Measurements from ENCODE around the gene SIAH2.
A peak's percentile ranks its signal among the peaks of the same experiment; 100 is the strongest.

SIAH2 gene

DNA sequence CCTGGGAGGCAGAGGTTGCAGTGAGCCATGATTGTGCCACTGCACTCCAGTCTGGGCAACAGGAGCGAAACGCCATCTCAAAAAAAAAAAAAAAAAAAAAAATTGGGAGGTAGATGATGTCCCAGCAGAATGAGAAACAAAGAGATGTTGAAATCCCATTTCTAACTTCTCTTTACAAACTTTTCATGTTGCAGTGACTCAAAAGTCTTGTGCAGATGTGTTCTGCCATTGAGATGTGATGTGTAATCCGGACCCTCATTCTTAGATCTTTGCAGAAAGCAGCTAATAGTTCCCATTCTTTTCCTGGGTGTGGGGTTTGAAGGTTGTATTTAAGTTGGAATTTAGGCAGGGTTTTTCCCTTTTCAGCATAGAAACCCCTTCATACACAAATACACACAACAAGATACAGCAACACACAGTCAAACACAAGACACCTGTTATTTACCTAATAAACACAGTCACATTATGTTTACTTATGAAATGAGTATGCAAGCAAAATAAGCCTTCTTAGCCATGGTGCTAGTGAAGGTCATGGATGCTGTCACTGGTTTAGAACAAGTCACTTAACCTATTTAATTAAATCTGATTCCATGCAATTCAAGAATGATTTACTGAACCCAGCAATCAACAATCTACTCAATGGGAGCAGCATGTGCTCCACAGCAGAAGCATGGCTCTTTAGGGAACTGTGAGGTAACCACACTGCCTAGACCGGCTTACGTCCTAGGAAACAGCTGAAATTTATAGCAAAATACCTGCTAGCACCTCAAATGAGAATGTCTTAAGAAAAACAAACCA, 14.9 kb downstream of the SIAH2 start:
- no peak for DNase-seq

DNA sequence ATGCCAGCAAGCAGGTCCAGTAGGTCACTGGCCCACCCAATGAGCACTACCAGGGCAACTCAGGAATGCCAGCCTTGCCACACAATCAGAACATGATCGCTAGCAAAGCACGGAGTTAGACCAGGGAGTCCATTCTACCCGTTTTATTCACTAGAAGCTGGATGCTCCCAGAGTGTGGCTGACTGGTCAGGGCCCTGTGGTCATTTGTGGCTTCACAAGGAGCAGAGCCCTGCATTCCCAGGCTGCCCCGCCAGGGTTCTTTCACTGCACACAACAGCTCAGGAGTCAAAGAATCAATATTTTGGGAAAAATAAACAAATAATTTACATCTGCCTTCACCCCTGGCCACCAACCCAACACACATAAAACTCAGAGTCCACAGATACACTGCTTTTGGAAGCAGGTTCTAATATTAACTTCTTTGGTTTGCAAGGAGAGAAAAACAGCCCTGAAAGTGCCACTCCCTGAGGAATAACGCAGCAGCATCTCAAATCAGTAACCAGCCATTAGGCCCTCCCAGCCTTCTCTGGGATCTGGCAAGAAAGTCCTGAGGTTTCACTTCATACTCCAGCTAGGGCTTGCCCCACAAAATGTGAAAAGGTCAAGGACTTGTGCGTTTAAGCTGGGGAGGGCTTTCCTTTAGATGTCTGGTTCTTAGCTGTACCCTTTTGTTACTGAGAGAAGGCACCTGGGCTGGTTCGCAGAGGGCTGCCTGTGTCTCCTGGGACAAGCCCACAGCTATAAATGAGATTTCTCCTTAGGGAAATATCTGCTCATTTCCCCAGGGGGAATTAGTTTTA, 16.0 kb downstream of the SIAH2 start:
- no peak for DNase-seq

DNA sequence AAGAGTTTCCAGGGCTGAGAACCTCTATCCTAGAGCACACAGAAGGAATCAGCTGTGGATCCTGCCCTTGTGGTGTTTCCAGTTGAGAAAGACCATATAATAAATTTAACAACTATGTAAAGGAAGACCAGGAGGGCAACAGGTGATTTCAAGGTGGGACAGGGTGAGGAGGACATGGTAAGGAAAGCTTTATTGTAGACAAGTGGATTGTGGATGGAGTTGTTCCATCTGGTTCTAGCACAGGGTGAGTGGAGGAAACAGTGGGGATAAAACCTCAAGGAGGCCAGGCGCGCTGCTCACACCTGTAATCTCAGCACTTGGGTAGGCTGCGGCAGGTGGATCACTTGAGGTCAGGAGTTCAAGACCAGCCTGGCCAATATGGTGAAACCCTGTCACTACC, 17.1 kb downstream of the SIAH2 start:
- peak in 1 of 2 experiments; percentile 12 for DNase-seq

DNA sequence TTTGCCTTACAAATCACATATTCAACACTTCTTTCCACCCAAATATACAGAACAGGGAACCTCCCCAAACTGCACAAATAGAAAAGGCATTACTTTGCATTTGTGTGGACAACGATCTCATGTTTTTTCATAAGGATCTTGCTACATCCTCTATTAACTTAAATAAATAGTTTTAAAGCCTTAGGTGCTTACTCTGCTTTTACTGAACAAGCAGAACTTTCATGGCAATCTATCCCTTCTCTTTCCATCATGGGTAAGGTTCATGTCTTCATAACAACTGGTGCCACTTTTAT, 18.1 kb downstream of the SIAH2 start:
- no peak for DNase-seq

DNA sequence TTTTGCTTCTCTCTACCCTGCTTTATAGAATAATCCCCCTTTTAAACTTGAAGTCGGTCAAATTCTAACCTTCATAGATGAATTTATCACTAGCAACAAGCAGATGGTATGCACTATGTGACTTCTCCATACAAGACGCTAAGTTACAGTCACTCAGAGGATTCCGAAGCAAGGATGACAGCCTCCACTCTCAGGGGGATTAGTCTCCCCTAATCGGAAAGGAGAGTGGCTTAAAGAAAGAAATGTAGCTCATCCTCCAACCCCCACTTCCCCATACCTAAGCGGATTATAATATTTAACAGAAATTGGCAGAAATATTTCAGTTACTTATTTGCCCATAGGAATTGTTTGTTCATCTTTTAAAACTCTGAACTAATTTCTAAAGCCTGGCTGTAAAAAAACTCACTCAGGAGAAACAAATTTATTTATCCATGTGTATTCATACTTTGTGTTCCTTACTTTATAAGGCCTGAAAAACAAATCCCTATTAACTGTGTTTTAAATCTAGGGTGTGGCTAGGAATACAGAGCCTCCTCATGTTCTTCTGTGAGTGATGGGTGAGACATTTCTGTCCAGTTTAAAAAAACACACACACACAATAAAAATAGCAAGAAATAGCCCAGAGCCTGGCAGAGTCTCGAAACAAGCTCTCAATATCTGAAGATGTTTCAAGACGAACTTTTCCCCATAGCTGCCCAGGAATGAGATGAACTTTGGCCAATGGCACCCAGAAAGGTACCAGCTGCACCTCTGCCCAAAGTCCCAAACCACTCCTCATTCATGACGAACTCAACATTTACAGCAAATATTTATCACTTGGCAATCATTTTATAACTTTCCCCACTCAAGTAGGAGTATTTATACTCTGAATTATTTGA, 18.7 kb downstream of the SIAH2 start:
- peak in 1 of 2 experiments; percentile 11 for DNase-seq

DNA sequence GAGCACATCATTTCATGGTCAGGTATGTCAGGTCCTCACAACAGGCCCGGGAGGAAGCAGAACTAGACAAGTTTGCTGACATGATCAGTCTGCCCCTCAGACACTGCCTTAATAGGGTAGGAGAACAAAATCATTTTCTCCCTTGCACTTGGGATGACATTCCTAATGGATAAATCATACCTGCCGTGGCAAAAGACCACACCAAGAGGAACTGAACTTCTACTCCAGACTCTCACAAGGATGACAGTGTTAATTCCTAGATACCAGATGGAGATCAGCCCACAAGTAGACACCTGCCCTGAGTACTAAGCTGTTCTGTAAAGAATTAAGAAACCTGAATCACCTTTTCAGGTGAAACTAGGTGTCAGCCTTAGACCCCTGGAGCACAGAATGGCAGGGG, 19.5 kb downstream of the SIAH2 start:
- DNase-seq: peak in 1 of 2 experiments; percentile 15

- no peak for DNase-seq
These were observed 20.3 kb downstream of the SIAH2 start for GRCh38 chr3:150742679-150743078.

- DNase-seq: peak in 1 of 2 experiments; percentile 21
These were observed 20.8 kb downstream of the SIAH2 start for GRCh38 chr3:150742141-150742523.

- DNase-seq: peak in 1 of 2 experiments; percentile 8
These were observed 21.4 kb downstream of the SIAH2 start for GRCh38 chr3:150741497-150742140.

- peak; percentile 56 to 67 for DNase-seq
These were observed 22.1 kb downstream of the SIAH2 start for GRCh38 chr3:150740733-150741496.

DNA sequence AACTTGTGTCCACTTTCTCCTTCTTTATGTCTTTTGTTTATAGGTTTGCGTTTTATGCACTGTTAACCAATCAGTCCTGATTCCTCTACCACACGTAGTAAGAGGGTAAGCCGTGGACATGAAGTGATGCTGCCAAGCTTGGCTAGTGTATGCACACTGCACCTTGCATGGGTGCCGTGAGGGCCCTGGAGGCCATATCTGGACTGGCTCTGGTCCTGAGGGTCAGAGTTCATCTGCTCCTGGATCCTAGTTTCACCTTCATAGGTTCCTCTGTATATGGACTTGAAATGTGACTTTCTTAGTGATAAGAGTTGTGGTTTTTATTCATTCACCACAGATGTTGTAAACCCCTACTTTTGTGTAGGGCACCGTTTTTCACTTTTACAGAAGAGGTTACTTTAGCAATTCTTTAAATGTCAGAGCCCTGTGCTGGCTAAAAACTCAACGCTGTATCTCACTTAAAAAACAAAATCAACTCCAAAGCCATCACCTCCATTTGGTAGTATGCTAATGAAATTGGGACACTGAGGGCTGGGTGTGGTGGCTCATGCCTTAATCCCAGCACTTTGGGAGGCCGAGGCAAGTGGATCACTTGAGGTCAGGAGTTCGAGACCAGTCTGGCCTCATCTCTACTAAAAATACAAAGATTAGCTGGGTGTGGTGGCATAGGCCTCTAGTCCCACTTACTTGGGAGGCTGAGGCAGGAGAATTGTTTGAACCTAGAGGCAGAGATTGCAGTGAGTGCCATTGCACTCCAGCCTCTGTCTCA, 22.9 kb downstream of the SIAH2 start:
- DNase-seq: peak; percentile 67 to 70

GRCh38 chr3:150739200-150739863, 23.6 kb downstream of the SIAH2 start:
- no peak for DNase-seq

GRCh38 chr3:150738688-150739087, 24.3 kb downstream of the SIAH2 start:
- DNase-seq: peak in 1 of 2 experiments; percentile 18

GRCh38 chr3:150737874-150738679, 24.9 kb downstream of the SIAH2 start:
- peak; percentile 70 to 71 for DNase-seq

GRCh38 chr3:150736903-150737832, 25.8 kb downstream of the SIAH2 start:
- DNase-seq: peak in 1 of 2 experiments; percentile 18

DNA sequence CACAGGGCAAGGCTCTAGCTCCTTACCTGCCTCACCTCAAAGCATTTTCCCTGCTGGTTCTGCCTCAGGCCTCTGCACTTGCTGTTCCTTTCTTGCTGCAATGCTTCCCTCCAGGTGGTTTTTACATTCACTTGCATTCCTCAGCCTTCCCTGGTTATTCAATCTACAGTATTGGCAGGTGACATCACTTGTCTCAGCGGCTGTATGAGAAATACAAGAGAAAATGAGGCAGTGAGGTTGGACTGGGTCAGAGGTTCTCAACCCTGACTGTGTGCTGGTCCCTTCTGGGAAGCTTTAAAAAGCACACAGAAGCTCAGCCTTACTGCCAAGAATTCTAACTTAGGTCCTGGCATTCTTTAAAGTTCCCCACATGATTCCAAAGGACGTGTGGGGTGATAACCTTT, 26.7 kb downstream of the SIAH2 start:
- DNase-seq: peak in 1 of 2 experiments; percentile 11

DNA sequence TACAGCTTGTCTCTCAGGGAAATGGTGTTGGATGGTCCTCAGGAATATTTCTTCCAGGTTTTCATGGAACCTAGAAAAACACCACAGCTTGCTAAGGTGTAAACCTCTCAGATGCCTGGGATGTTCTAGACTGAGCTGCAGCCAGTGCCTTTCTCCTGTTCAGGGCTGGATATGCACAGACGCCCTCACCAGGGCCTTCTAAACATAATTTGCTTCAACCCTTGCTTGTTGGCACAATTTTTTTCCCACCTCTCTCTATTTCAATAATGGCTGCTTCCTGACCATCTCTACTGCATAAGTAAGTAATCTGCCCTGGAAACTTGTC, 28.2 kb downstream of the SIAH2 start:
- DNase-seq: no peak

DNA sequence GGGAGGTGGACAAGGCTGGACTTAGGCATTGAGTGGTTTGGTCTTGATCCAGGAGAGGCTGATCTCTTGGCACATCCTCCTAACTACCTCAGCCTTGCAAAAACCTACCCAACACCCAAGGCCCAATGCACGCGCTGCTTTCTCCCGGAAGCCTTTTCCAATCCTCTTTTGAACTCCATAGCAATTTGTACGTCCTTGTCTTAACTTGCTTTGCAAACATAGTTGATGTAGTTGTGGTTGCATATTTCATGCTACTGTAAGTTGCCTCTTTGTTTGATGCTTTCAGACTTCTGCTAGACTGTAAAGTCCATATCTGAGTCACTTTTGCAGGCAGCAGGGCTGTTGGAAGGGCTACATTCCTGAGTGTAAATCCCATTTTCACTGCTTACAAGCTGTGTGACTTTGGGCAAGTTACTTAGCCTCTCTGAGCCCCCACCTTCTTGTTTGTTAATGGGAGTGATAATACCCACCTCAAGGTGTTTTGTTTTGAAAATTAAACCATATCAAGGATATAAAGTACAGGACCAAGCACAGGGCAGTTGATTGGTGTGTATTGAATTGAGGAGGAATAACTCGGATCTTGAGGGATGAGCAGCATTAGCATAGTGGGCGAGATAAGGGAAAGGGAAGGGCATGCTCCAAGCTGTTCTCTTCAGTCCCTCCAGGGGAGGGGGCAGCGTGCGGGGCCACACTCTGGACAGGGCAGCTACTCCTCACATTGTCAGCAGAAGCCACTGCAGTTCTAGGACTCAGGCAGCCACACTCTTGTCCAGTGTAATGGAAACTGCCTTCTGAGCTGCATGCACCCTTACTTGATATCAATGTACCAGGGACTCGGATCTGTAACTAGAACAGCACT, 28.8 kb downstream of the SIAH2 start:
- no peak for DNase-seq
